Germinal center (tissue), 1 donor: Measurements from ENCODE around the gene ASB15.
"Not testable (repeated sequence)": the region's sequence is repeated elsewhere in the genome, so short reads cannot be mapped to it uniquely, and the experiment has no call there.

ENCODE experiments used
- DNase-seq: peaks from one replicate; pipeline ENCODE4 v3.0.0; 2012; ENCODE audit warnings: mixed read lengths, low spot score

Gene ASB15

DNA sequence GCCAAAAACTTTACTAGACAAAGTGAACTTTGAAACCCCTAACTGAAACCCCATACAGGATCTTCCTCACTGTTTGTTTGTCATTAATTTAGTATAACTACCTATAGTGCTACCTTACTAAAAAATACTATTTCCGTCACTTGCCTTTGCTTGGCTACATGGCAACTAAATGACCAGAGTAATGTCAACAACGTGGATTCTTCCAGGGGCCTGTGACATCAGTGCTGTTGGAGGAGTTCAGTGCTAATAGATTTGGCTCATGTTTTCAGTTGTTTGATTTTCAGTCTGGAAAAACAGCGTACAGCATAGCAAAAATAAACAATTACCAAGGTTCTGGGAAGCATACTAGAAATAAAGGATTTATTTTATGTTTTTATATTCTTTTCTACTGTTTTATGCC, 3.0 kb upstream of the ASB15 start:
- no peak for DNase-seq

DNA sequence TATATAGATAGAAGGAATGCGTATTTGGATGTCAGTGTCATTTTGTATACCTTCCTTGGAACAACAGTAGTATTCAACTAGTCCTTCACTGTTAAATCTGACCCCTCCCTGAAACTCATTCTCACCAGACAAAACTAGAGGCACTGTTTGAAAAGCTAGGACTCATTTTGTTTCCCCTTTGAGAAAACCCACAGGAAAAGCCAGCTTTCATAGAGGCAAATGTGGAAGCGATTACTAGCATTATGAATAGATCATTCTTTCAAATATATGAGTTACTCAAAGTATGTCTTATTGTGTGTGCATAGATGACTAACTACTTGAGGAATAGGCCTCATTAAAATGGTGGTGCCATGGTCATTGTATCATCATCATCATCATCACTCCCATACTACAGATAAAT, 1.9 kb upstream of the ASB15 start:
- DNase-seq: no peak

DNA sequence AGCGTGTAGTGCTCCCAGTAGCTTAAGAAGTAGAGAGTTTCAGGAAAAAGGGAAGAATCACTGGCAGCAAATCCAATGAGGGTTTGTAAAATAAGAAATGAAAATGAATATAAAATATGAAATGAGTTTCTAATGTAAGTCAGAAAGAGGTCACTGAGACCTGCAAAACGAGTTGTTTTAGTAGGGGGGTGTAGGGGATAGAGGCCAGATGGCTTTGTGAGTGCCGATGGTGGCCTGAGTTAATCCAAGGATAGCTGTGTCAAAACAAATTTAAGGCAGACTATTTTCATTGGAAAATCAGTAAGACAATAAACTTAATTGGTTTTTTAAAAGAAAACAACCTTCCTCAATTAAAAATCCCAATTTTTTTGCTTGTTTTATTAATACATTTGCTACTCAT, 745 bp upstream of the ASB15 start:
- no peak for DNase-seq

DNA sequence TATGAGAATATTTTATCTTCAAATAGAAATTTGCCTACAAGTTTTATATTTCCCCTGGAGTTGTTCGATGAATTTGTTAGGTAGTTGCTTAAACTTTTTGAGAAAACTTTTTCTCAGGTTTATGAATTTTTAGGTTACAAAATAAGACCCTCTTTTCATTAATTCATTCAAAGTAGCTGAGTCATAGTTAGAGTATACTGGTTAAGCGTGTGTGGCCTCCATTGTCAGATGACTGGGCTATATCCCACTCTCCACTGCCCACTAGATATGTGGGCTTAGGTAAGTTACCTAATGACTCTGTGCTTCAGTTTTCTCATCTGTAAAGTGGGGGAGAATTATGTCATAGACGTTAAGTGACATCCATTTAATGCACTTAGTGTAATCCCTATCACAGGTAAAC, 1.0 kb downstream of the ASB15 start:
- no peak for DNase-seq

DNA sequence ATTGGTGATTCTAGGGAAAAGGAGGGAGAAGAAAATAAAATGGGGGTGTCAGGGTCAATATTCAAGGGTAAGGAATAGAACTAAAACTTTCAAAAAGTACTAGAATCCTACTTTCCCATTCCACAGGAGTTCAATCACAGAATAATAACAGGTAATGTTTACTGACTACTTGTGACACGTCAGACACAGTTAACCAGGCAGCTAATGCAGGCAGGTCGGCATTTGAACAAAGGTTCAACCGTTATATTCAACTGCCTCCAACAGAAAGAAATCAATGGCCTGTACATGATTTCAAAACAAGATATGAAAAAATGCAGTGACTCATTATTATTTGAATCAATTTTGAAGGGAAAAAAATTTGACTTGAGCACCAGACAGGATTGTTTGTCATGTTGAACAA, 3.1 kb downstream of the ASB15 start:
- DNase-seq: no peak

DNA sequence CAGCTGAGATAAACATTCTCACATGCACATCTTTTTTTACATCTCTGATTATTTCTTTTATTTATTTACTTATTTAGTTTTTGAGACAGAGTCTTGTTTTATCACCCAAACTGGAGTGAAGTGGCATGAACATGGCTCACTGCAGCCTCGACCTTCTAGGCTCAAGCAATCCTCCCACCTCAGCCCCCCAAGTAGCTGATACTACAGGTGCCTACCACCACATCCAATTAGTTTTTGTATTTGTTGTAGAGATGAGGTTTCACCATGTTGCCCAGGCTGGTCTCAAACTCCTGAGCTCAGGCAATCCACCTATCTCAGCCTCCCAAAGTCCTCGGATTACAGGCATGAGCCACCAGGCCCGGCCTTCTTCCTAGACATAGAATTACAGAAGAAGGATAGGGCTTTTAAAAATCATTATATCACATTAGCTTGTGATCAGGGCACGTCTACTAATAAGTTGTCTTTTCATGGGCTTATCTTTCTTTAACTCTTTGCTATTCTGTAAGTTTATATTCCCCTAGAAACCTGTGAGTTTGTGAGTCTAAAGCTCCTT, 5.9 kb downstream of the ASB15 start:
- DNase-seq: no peak

DNA sequence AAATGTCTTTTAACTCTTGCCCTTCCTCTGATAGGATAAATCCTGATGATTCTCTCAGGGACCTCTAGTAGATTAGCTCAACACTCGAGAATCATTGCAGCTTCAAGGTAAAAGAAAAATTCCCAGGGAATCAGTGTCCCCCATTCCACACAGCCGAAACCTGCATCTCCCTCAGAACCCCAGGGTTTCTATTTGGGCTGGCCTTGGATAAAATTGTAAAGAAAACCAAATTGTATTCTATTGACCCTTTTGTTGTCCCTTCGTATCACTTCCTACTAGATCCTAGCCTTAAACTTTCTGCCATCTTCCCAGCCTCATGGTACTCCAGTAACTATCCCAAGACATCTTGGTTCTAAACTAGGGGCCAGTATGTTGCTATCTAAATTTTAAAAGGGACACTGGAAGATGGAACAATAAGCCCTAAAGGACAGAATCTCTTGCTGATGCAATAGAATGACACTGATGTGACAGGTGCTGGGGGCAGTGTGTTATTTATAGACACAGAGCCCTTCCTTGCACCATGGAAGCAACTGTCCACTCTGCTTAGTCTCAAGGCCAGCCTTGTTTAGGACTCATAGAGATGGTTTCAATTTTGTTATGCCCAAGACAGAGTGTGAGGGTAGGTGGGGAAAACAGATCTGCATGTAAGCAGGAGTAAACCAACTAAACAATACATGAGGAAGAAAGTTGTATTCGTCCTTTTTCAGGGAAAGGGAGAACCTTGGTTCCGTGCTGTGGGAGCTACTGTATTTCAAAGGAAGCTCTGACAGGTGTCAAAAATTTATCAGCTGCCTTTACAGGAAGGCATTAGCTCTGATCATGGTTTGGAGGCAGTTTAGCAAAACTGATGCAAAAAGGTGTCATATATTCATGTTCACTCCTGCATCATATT, 7.6 kb downstream of the ASB15 start:
- no peak for DNase-seq

DNA sequence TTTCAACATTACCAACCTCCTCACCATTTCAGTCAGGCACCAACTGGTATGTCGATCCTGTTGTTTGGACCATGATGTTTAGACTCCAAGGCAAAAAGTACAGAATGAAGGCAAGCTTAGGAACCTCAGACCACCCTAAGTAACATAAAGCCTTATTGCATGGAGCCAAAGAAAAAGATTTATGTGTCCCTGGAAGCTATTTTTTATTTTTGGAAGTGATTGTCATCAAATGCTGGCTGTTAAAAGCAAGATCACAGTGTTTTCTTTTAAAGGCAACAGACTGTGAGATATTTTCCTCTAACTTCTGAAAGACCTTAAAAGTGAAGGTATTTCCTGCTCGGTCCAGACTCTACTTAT, 8.2 kb downstream of the ASB15 start:
- no peak for DNase-seq

DNA sequence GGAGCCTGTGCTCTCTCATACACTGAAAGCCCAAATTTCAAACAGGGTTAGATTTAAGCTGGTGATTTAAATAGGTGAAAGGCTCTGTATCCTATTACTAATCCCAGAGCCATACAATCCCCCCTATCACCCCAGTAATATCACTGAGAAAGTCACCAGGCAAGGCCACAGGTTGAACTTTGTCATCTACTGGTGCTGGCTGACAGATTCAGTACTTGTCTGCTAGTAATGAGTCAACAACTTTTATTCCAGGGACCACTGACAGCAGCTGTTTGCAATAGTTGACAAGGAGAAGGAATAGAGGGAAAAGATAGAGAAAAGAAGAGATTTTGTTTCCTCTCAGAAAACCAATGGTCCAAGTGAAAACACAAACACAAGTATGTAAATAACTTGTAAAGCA, 10.4 kb downstream of the ASB15 start:
- DNase-seq: no peak

DNA sequence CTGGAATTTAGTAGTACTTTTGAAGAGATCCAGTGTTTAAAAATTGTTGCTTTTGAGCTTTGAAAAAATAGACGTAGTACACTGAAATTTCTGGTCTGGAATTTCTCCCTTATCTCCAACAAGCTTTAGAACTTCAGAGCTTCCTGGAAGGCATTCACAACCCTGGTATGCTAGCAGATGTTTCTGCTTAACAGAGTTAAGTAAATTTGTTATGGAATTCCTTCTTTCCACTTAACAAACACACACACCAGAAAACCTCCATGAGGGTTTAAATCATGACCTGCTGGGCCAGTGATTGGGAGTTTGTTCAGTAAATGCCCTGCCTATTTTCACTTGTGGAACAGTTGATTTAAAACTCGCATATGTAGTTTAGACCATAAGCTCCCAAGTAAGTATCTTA, 13.7 kb downstream of the ASB15 start:
- DNase-seq: no peak

DNA sequence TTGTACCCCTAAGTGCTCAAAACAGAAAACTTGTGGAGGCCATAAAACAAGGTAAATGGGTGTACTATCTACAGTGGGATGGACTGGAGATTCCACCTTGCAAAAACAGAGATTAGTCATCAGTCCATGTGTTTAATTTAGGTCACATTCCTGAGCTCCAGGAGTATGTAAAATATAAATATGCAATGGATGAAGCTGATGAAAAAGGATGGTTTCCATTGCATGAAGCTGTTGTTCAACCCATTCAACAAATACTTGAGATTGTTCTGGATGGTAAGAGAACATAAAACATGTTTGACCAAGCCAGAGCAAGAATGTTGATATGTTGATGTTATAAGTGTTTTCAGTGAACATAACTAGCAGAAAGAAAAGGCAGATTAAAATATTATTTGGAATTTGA, 14.6 kb downstream of the ASB15 start:
- DNase-seq: no peak

DNA sequence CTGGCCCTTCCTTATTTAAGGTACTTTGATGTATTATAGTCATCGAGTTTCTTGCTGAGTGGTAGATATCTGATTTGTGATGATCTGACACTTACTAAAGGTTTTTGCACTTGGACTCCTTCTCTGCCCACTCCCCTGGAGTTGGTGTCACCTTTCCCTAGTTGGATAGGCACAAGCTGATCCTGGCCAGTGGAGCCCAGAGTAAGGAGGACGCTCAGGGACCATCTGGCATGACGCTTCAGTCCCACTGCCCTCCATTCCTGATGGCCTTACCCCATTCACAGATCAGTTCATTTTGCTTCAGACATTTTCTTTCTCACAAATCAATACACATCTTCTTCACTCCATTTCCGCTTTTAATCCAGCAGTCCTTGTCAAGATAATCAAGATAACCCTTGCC, 20.1 kb downstream of the ASB15 start:
- DNase-seq: no peak

DNA sequence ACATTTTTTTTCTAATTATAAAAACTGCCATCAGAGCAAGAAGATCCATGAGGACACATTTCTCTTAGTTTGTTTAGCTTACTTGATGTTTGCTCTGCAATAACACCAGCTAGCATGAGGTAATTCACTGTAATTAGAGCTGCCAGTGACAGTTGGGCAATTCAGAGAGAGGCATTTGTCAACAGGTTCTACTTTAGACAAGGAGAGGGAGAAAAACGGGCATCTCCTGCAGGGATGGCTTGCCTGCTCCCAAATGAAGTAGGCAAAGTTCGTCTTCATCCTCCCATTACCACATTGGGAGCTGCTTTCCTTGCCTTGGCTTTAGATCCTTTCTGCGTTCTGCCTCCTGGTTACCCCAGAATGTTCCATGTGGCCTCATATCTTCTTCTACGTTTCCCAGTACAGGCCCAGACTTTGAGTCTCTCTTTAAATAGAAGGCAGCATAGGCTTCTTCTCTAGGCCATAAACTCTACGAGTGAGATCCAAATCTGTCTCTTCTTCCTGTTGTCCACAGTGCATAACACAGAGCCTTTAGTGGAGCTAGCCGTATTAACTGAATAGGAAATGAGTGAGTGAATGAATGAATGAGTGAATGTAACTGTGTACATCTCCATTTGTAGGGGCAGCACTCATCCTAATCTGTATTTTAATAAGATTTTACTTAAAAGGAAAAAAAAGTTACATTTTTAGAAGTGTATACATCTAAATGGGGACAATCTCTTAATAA, 21.2 kb downstream of the ASB15 start:
- DNase-seq: no peak

DNA sequence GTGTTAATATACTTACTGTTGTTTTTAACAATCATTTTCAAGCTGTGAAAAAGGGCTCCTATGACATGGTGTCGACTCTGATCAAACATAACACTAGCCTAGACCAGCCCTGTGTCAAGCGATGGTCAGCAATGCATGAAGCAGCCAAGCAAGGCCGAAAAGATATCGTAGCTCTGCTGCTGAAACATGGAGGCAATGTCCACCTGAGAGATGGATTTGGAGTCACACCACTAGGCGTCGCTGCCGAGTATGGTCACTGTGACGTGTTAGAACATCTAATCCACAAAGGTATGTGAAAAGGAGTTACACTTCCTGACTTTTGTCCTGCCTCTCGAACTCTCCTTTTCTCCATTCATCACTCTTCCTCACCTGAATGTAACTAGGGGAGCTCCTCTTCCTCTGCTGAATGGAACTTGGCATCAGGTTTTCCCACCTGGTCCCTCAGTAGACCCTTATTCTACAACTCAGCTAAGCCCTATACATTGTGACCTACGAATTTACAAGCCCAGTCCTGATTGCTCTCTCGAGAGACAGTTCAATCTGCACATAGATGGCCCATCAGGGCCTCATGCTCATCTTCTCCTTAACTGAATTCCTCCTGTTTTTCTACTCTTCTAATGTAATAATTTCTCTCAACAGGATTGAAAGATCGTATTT, 23.0 kb downstream of the ASB15 start:
- DNase-seq: peak; percentile 45

DNA sequence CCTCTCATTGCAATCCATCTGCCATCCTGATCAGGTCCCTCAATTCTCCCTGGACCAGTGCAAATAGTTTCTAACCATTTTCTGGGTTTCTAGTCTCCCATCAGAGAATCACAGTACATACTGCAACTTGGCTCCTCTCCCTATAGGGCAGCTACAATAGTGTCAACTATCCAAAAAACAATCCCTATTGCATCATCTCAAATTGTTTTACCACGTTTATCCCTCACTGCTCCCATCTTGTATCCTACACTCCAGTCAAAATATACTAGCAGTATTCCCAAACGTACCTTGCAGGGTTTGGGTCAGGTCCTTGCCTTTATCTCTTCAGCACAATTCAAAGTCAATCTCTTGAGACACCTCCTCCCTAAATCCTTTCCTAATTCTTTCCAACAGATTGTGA, 23.6 kb downstream of the ASB15 start:
- no peak for DNase-seq

DNA sequence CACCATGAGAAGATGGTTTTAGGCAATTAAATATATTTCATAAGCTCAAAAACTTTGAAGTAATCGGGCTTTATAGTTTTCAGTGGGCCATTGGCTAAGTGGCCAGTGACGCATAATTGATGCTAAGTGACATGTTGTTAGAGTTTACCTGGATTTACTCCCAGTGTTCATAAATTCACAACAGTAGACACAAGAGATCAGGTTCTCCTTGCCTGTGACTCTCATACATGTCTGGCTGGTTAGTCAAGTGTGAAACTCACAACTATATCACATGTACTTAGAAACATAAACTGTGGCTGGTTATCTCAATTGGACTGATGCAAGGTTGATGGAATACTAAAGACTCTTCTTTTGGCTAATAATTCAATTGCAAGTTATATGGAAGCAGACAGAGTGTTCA, 26.2 kb downstream of the ASB15 start:
- no peak for DNase-seq

DNA sequence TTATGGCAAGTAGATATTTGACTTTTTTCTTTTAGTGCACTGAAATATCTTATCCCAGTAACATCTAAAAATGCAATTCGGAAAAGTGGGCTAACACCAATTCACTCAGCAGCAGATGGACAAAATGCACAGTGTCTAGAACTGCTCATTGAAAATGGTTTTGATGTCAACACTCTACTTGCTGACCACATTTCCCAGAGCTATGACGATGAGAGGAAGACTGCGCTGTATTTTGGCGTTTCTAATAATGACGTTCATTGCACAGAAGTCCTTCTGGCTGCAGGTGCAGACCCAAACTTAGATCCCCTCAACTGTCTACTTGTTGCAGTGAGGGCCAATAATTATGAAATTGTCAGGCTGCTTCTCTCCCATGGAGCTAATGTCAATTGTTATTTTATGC, 27.2 kb downstream of the ASB15 start:
- DNase-seq: no peak

DNA sequence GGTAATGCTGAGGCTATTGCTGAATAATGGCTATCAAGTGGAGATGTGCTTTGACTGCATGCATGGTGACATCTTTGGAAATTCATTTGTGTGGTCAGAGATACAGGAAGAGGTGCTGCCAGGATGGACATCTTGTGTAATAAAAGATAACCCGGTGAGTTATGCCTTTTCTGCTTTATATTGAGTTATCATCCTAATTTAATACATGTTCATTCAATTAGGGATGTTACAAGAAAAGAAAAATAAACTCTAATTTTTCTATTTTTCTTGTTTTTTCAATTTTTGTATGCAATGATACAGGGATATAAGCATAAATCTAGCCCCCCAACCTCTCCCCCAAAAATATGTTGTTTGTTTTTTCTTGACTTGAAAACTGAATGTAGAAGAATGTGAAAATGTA, 27.7 kb downstream of the ASB15 start:
- DNase-seq: no peak

DNA sequence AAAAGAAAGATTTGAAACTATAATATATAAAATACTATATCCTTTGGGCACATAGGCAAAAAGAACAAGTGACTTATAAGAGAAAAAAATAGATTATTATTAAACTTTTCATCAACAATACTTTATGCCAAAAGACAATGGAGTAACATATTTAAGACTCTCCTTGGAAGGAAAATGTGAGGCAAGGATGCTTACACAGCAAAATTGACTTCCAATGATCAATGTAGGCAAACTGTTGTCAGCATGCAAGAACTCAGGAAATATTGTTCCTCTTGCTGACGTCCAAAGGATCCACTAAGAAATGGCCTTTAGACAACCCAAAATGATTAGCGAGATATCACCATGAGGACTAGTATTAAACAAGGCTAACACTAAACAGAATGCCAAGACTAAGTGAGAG, 31.2 kb downstream of the ASB15 start:
- no peak for DNase-seq

DNA sequence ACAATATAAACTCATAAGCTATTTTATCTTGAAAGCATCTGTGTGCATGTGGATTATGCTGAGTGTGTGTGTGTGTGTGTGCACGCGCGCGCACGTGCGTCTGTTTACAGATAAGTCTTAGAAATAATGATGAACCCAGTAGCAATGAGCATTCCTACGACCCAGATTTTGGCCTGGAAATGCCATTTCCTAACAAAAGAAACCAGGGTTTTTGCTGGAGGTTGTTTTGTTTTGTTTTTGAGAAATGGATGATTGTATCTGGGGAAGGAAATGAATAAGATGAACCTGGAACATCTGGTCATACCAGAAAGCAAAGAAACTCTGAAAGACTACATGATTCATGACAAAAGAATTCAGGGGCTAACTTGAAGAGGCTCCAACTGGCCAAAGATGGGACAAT, 31.9 kb downstream of the ASB15 start:
- DNase-seq: no peak

DNA sequence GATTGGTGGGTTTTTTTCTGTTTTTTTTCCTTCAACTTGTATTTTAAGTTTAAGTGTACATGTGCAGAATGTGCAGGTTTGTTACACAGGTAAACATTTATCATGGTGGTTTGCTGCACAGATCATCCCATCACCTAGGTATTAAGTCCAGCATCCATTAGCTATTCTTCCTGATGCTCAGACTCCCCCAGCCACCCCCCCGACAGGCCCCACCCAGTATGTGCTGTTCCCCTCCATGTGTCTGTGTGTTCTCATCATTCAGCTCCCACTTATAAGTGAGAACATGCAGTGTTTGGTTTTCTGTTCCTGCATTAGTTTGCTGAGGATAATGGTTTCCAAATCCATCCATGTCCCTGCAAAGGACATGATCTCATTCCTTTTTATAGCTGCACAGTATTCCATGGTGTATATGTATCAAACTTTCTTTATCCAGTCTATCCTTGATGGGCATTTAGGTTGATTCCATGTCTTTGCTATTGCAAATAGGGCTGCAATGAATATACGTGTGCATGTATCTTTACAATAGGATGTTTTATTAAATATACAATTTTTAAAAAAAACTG, 32.5 kb downstream of the ASB15 start:
- not testable (repeated sequence) for DNase-seq

DNA sequence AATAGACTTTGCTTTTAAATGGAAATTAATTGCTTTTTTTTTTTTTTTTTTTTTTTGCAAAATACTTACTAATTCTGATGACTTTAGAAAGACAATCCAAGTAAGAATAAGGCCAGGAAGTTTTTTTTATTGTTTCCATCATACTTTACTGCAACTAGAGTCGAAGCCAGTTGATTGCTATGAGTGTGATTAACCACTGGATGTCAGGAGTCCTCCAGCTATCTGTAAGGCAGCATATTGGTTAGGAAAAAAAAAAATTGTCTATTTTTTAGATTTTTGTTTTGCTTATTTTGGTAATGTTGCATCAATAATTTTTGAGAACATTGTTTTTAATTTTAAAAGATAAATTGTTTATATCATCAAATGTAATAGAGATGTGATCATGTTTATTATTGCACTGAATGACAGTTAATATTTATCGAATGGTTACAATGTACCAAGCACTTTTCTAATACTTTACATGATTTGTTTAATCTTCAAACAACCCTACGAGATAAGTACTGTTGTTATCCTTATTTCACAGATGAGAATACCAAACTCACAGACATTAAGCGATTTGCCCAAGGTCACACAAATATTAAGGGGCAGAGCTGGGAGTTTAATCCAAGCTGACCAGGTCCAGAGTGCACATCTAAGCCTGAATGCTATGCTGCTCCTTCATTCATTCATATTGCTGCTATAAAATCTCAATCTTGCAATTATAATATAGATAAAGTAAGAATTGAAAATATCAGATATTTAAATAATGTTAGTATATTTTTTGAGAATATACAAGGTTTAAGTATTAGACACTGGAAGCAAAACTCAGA, 34.1 kb downstream of the ASB15 start:
- no peak for DNase-seq
